ENCODE results near the gene HS3ST3A1. TPM values are rescaled to one million over a fixed set of nuclear protein-coding genes. Genes with fewer than 3 reads are reported as not detected.

Gene HS3ST3A1
- polyA plus RNA-seq, 1 experiment: 6.6 TPM

- Histone ChIP-seq H3K9me3 (ENCODE audit: control insufficient read depth, insufficient read depth, low read length) (no peaks in the 10 kb centered on the region), H3K27ac (ENCODE audit: low read depth, low read length) (no peak overlapping the region), H3K27me3 (ENCODE audit: control insufficient read depth, insufficient read depth, low read length) (no peaks in the 10 kb centered on the region), H3K4me3 (ENCODE audit: low read depth, low read length) (no peak overlapping the region)
- POLR2A ChIA-PET: no interaction called here
- CTCF ChIA-PET: no interaction called here
- no peak for DNase-seq (ENCODE audit: low read depth, low spot score)
- no peak for TF ChIP-seq CTCF (IDR thresholded peaks at IDR 0.05; ENCODE audit: low read depth, low read length)
Measured at GRCh38 chr17:13619462-13619861, 17.7 kb upstream of the HS3ST3A1 start.

DNA sequence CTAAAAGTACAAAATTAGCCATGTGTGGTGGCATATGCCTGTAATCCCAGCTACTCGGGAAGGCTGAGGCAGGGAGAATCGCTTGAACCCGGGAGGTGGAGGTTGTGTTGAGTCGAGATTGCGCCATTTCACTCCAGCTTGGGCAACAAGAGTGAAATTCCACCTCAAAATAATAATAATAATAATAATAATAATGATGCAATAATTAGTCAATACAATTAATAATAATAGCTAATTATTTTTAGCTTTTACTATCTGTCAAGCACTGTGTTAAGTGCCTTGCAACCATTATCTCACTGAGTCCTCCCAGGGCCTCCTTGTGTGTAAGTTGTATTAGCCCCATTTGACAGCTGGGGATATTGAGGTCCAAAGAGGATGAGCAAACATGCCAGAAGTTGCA, 14.3 kb upstream of the HS3ST3A1 start:
- DNase-seq (ENCODE audit: low read depth, low spot score): no peak
- no peak overlapping the region for H3K27ac ChIP-seq (ENCODE audit: low read depth, low read length)
- CTCF ChIA-PET: no interaction called here
- H3K27me3 ChIP-seq (ENCODE audit: control insufficient read depth, insufficient read depth, low read length): no peaks in the 10 kb centered on the region
- no peak overlapping the region for H3K4me3 ChIP-seq (ENCODE audit: low read depth, low read length)
- peaks cover 5% of the 10 kb centered on the region; the same call in 1 of the 2 replicates for H3K9me3 ChIP-seq (ENCODE audit: control insufficient read depth, insufficient read depth, low read length)
- POLR2A ChIA-PET: no interaction called here
- no peak for TF ChIP-seq CTCF (IDR thresholded peaks at IDR 0.05; ENCODE audit: low read depth, low read length)

- H3K27me3 ChIP-seq (ENCODE audit: control insufficient read depth, insufficient read depth, low read length): no peaks in the 10 kb centered on the region
- CTCF ChIA-PET: no interaction called here
- no peak for DNase-seq (ENCODE audit: low read depth, low spot score)
- POLR2A ChIA-PET: no interaction called here
- peaks cover 5% of the 10 kb centered on the region; the same call in 1 of the 2 replicates for H3K9me3 ChIP-seq (ENCODE audit: control insufficient read depth, insufficient read depth, low read length)
- no peak for TF ChIP-seq CTCF (IDR thresholded peaks at IDR 0.05; ENCODE audit: low read depth, low read length)
- H3K27ac ChIP-seq (ENCODE audit: low read depth, low read length): no peak overlapping the region
- no peak overlapping the region for H3K4me3 ChIP-seq (ENCODE audit: low read depth, low read length)
Measured at GRCh38 chr17:13609941-13610340, 8.2 kb upstream of the HS3ST3A1 start.

DNA sequence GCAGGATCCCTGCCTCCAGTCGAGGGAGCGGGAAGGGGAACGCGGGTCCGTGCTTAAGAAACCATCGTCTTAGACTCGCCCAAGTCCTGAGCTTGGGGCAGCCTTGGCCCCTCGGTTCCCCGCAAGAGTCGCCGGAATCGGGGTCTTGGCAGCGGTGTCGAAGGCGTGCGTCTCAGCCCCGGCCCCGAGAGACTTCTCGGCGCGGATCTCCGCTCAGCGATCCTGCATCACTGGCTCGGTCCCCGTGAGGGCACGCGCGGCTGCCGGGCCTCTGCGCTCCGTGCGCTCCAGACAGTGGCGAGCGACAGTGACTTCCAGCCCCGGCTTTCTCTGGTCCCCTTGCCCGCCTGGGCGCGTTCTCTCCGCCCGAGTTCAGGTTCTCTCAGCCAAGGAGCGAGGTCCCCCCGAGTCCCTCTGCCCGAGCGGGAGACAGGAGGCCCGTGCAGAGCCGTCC, 380 bp downstream of the HS3ST3A1 start:
- POLR2A ChIA-PET: interaction anchor here (2.4 kb wide), 1 partner anchor 700 kb away, joined by 15 read pairs; the partner anchor contains the start of gene HS3ST3B1
- Histone ChIP-seq H3K4me3 (ENCODE audit: low read depth, low read length) (peak overlapping the region; percentile 87), H3K27ac (ENCODE audit: low read depth, low read length) (peak overlapping the region; percentile 86), H3K9me3 (ENCODE audit: control insufficient read depth, insufficient read depth, low read length) (no peaks in the 10 kb centered on the region; the same call in 1 of the 2 replicates), H3K27me3 (ENCODE audit: control insufficient read depth, insufficient read depth, low read length) (no peaks in the 10 kb centered on the region)
- no peak for TF ChIP-seq CTCF (IDR thresholded peaks at IDR 0.05; ENCODE audit: low read depth, low read length)
- CTCF ChIA-PET: no interaction called here
- DNase-seq (ENCODE audit: low read depth, low spot score): no peak

GRCh38 chr17:13600475-13601321, 1.0 kb downstream of the HS3ST3A1 start:
- ChIA-PET POLR2A (interaction anchor here (2.4 kb wide), 1 partner anchor 701 kb away, joined by 15 read pairs; the partner anchor contains the start of gene HS3ST3B1), CTCF (interaction anchor here (1.0 kb wide), 1 partner anchor 697 kb away, joined by 9 read pairs; no protein-coding TSS in a partner anchor)
- no peaks in the 10 kb centered on the region for H3K27me3 ChIP-seq (ENCODE audit: control insufficient read depth, insufficient read depth, low read length)
- H3K4me3 ChIP-seq (ENCODE audit: low read depth, low read length): peak overlapping the region; percentile 87
- DNase-seq (ENCODE audit: low read depth, low spot score): no peak
- no peak for TF ChIP-seq CTCF (IDR thresholded peaks at IDR 0.05; ENCODE audit: low read depth, low read length)
- peak overlapping the region; percentile 86 for H3K27ac ChIP-seq (ENCODE audit: low read depth, low read length)
- H3K9me3 ChIP-seq (ENCODE audit: control insufficient read depth, insufficient read depth, low read length): no peaks in the 10 kb centered on the region; the same call in 1 of the 2 replicates
